ENCODE measurements around the gene OLA1.

- no peak for TF ChIP-seq REST (IDR thresholded peaks at IDR 0.05; ENCODE audit: insufficient read depth in 1 of 2, low read depth in 2 of 2, low read length in 2 of 2)
- no peak for TF ChIP-seq FOXP2 (optimal IDR thresholded peaks at IDR 0.05; ENCODE audit: borderline replicate concordance, extremely low read depth, extremely low read length, insufficient read depth)
- TF ChIP-seq POLR2AphosphoS5 (IDR thresholded peaks at IDR 0.05; ENCODE audit: low read depth, low read length), result no peak
- no peak for TF ChIP-seq TAF1 (IDR thresholded peaks at IDR 0.05; ENCODE audit: borderline replicate concordance, insufficient read depth, low read length)
Observed at GRCh38 chr2:174145827-174146226, 102.5 kb downstream of the OLA1 start.

Data from PFSK-1 (cell line).